ENCODE results near the gene MIER2. TPM values are rescaled to one million over a fixed set of nuclear protein-coding genes. Genes with fewer than 3 reads are reported as not detected.

Gene MIER2
- total and polyA plus RNA-seq, 2 donors (not counting 1 experiment from before 2014, with no cell fraction given) = 10.5 to 19.7 TPM

GRCh38 chr19:389935-390289 is 45.3 kb upstream of the MIER2 start:
- H3K4me1 Mint-ChIP-seq = no peaks in the 10 kb centered on the region
- H3K4me3 Mint-ChIP-seq = no peak overlapping the region
- H3K9me3 Mint-ChIP-seq (ENCODE audit: insufficient read depth) = no peaks in the 10 kb centered on the region
- intact Hi-C loops (cut with micrococcal nuclease) = no loop called here
- POLR2A ChIA-PET = no interaction called here
- Histone ChIP-seq H4K20me1 (ENCODE audit: control insufficient read depth, insufficient read depth, low read length, poor library complexity, severe bottlenecking) (no peaks in the 10 kb centered on the region), H3K4me3 (ENCODE audit: control extremely low read depth in 1 of 5, extremely low read depth in 1 of 5, insufficient read depth in 1 of 5, low read depth in 2 of 5, low read length in 4 of 5) (no peak overlapping the region), H3K4me2 (replicated peaks; ENCODE audit: low read depth, low read length, poor library complexity, severe bottlenecking) (no peak overlapping the region), H3K36me3 (replicated peaks in 1 of 2; ENCODE audit: control extremely low read depth in 1 of 2, control insufficient read depth in 1 of 2, extremely low read depth in 1 of 2, insufficient read depth in 2 of 2, low read length in 1 of 2) (no peaks in the 10 kb centered on the region), H3K9ac (ENCODE audit: low read length) (no peak overlapping the region), H3K4me1 (ENCODE audit: control insufficient read depth in 2 of 2, insufficient read depth in 2 of 2, low read length in 2 of 2) (no peaks in the 10 kb centered on the region), H3K9me3 (ENCODE audit: control extremely low read depth in 1 of 3, control insufficient read depth in 2 of 3, insufficient read depth in 1 of 3, low read length in 2 of 3) (peaks cover 0 to 22% (median 0%) of the 10 kb centered on the region in 3 donors), H3K79me2 (ENCODE audit: control insufficient read depth, insufficient read depth, low read length) (no peaks in the 10 kb centered on the region), H2AFZ (ENCODE audit: insufficient read depth, low read depth, low read length, poor library complexity, severe bottlenecking) (no peak overlapping the region), H3K27me3 (replicated peaks in 1 of 4; ENCODE audit: control extremely low read depth in 1 of 4, control insufficient read depth in 3 of 4, insufficient read depth in 4 of 4, low read length in 3 of 4) (peaks cover 0 to 10% (median 0%) of the 10 kb centered on the region in 4 experiments), H3K27ac (ENCODE audit: low read length in 2 of 2) (no peak overlapping the region)
- H3K27ac Mint-ChIP-seq = no peak overlapping the region
- ATAC-seq (ENCODE audit: low read depth) (no peak), DNase-seq (no peak)
- peaks cover 20% of the 10 kb centered on the region for H3K27me3 Mint-ChIP-seq
- WGBS (ENCODE audit: insufficient coverage) = 89% methylated on average over 10 of the region's 12 CpGs
- TF ChIP-seq CTCF (IDR thresholded peaks at IDR 0.05) (no peak), EZH2 (IDR thresholded peaks at IDR 0.05; ENCODE audit: borderline replicate concordance, insufficient read depth, low read depth, low read length, poor library complexity, severe bottlenecking) (no peak)
- CTCF ChIA-PET = no interaction called here

- DNase-seq = no peak
- H3K4me3 Mint-ChIP-seq = no peak overlapping the region
- no peak overlapping the region for H3K27ac Mint-ChIP-seq
- H3K9me3 Mint-ChIP-seq (ENCODE audit: insufficient read depth) = no peaks in the 10 kb centered on the region
- WGBS (ENCODE audit: insufficient coverage) = 80% methylated on average over 19 of the region's 21 CpGs
- Histone ChIP-seq H3K27me3 (replicated peaks in 1 of 4; ENCODE audit: control extremely low read depth in 1 of 4, control insufficient read depth in 3 of 4, insufficient read depth in 4 of 4, low read length in 3 of 4) (peaks cover 0 to 12% (median 1%) of the 10 kb centered on the region in 4 experiments), H3K4me3 (ENCODE audit: control extremely low read depth in 1 of 5, extremely low read depth in 1 of 5, insufficient read depth in 1 of 5, low read depth in 2 of 5, low read length in 4 of 5) (no peak overlapping the region), H3K4me2 (replicated peaks; ENCODE audit: low read depth, low read length, poor library complexity, severe bottlenecking) (no peak overlapping the region), H3K27ac (ENCODE audit: low read length in 2 of 2) (no peak overlapping the region), H3K9me3 (ENCODE audit: control extremely low read depth in 1 of 3, control insufficient read depth in 2 of 3, insufficient read depth in 1 of 3, low read length in 2 of 3) (peaks cover 0 to 25% (median 0%) of the 10 kb centered on the region in 3 donors), H4K20me1 (ENCODE audit: control insufficient read depth, insufficient read depth, low read length, poor library complexity, severe bottlenecking) (no peaks in the 10 kb centered on the region), H3K79me2 (ENCODE audit: control insufficient read depth, insufficient read depth, low read length) (no peaks in the 10 kb centered on the region), H3K4me1 (ENCODE audit: control insufficient read depth in 2 of 2, insufficient read depth in 2 of 2, low read length in 2 of 2) (peaks cover 0 to 3% of the 10 kb centered on the region in 2 donors), H2AFZ (ENCODE audit: insufficient read depth, low read depth, low read length, poor library complexity, severe bottlenecking) (no peak overlapping the region), H3K9ac (ENCODE audit: low read length) (no peak overlapping the region), H3K36me3 (replicated peaks in 1 of 2; ENCODE audit: control extremely low read depth in 1 of 2, control insufficient read depth in 1 of 2, extremely low read depth in 1 of 2, insufficient read depth in 2 of 2, low read length in 1 of 2) (no peaks in the 10 kb centered on the region)
- peaks cover 25% of the 10 kb centered on the region for H3K27me3 Mint-ChIP-seq
- no peaks in the 10 kb centered on the region for H3K4me1 Mint-ChIP-seq
- no peak for ATAC-seq (ENCODE audit: low read depth)
- CTCF ChIA-PET = no interaction called here
- intact Hi-C loops (cut with micrococcal nuclease) = no loop called here
- no peak for TF ChIP-seq EZH2 (IDR thresholded peaks at IDR 0.05; ENCODE audit: borderline replicate concordance, insufficient read depth, low read depth, low read length, poor library complexity, severe bottlenecking)
- TF ChIP-seq CTCF (IDR thresholded peaks at IDR 0.05) = no peak
- POLR2A ChIA-PET = no interaction called here
Observed at GRCh38 chr19:389255-389934, 44.8 kb upstream of the MIER2 start.

Measured in B cell (primary cell).